HepG2 (cell line): ENCODE measurements around the gene COX7A2L. TPM values are rescaled to one million over a fixed set of nuclear protein-coding genes. Genes with fewer than 3 reads are reported as not detected.

Source experiments
- AHDC1 ChIP-seq: sonication (generic); formaldehyde crosslinking; IDR thresholded peaks from 2 replicates; pipeline ENCODE4 v1.5.1; 2020; ENCODE audit warnings: mild to moderate bottlenecking, missing genetic modification reagents, borderline replicate concordance
- EZH2 ChIP-seq: conservative IDR thresholded peaks from 2 replicates; pipeline ENCODE4 v1.6.1; 2012; ENCODE audit warnings: mild to moderate bottlenecking, low read depth, low read length, moderate library complexity
- FUBP1 ChIP-seq: sonication (generic); formaldehyde crosslinking; IDR thresholded peaks from 2 replicates; pipeline ENCODE4 v1.5.1; 2020; ENCODE audit warnings: missing genetic modification reagents, mild to moderate bottlenecking, borderline replicate concordance
- HDAC6 ChIP-seq: fragments of 200-600 bp; sonication (generic); IDR thresholded peaks from 2 replicates; pipeline ENCODE4 v1.7.0; 2017; ENCODE audit warnings: mild to moderate bottlenecking, antibody characterized with exemption, low read length, low read depth
- HNF4A ChIP-seq: sonication (generic); formaldehyde crosslinking; IDR thresholded peaks from 2 replicates; pipeline ENCODE4 v1.4.0; 2020; ENCODE audit warnings: missing genetic modification reagents
- KDM3A ChIP-seq: IDR thresholded peaks from 2 replicates; pipeline ENCODE4 v1.6.1; 2018; ENCODE audit warnings: low read depth, missing compliant biosample characterization
- PHF21A ChIP-seq: sonication (generic); formaldehyde crosslinking; IDR thresholded peaks from 2 replicates; pipeline ENCODE4 v1.5.0; 2020; ENCODE audit warnings: mild to moderate bottlenecking, missing genetic modification reagents
- RAD51 ChIP-seq: fragments of 450-650 bp; IDR thresholded peaks from 2 replicates; pipeline ENCODE4 v1.6.1; 2016; ENCODE audit warnings: borderline replicate concordance
- ZFP36 ChIP-seq: fragments of 150-350 bp; IDR thresholded peaks from 2 replicates; pipeline ENCODE4 v1.6.1; 2018; ENCODE audit warnings: borderline replicate concordance, low read length, low read depth; ENCODE audit not compliant: partially characterized antibody
- ZFYVE20 ChIP-seq: sonication (generic); formaldehyde crosslinking; IDR thresholded peaks from 2 replicates; pipeline ENCODE4 v1.8.0; 2023; ENCODE audit warnings: low read depth, mild to moderate bottlenecking, moderate library complexity, missing genetic modification reagents, borderline replicate concordance
- ZNF138 ChIP-seq: sonication (generic); formaldehyde crosslinking; IDR thresholded peaks from 2 replicates; pipeline ENCODE4 v1.5.0; 2020; ENCODE audit warnings: mild to moderate bottlenecking, low read depth, missing genetic modification reagents
- ZNF251 ChIP-seq: sonication (generic); formaldehyde crosslinking; IDR thresholded peaks from 2 replicates; pipeline ENCODE4 v1.9.0; 2021; ENCODE audit warnings: mild to moderate bottlenecking, missing genetic modification reagents
- ZNF367 ChIP-seq: sonication (generic); formaldehyde crosslinking; IDR thresholded peaks from 2 replicates; pipeline ENCODE4 v1.4.0; 2020; ENCODE audit warnings: missing genetic modification reagents, borderline replicate concordance
- polyA plus RNA-seq, 8 experiments: library from polyadenylated mRNA; depleted of rRNA in 3 of 8; stranded (reverse) in 7 of 8; unstranded in 1 of 8; fragments of >200 nt; fragmentation: Illumina TruSeq in 4 of 8; extraction: Trizol in 4 of 8; gene quantifications; 2 replicates each; pipeline versions ENCODE4 v1.2.1 to v1.2.3, GENCODE V29; 2011 to 2016; ENCODE audit warnings: low read depth in 4 of 8, missing spikeins in 1 of 8, mixed read lengths in 1 of 8; ENCODE audit not compliant: insufficient read depth in 1 of 8
- total RNA-seq, 5 experiments: library from RNA; depleted of rRNA; stranded (reverse); fragments of >200 nt; fragmentation: Illumina TruSeq; extraction: Trizol; gene quantifications; 2 replicates each; pipeline ENCODE4 v1.2.3, GENCODE V29; 2016; ENCODE audit warnings: low read depth in 1 of 5
- TF ChIP-seq, protein P1 (sequence below): sonication (generic); formaldehyde crosslinking; IDR thresholded peaks from 2 replicates; pipeline ENCODE4 v1.4.0; 2020; ENCODE audit warnings: mild to moderate bottlenecking, missing genetic modification reagents
- TF ChIP-seq, protein P2 (sequence below): sonication (generic); formaldehyde crosslinking; IDR thresholded peaks from 2 replicates; pipeline ENCODE4 v1.5.0; 2020; ENCODE audit warnings: missing genetic modification reagents
- TF ChIP-seq, protein P3 (sequence below): IDR thresholded peaks from 2 replicates; pipeline ENCODE4 v1.6.1; 2016; ENCODE audit warnings: low read depth
- TF ChIP-seq, protein P4 (sequence below): IDR thresholded peaks from 2 replicates; pipeline ENCODE4 v1.6.1; 2018; ENCODE audit warnings: missing genetic modification reagents, mild to moderate bottlenecking, missing compliant biosample characterization

The COX7A2L gene
- total and polyA plus RNA-seq, 2 of the 13 experiments (the other 11 are each of a cell fraction or from before 2014, with no cell fraction given) = 155 to 201 TPM

DNA sequence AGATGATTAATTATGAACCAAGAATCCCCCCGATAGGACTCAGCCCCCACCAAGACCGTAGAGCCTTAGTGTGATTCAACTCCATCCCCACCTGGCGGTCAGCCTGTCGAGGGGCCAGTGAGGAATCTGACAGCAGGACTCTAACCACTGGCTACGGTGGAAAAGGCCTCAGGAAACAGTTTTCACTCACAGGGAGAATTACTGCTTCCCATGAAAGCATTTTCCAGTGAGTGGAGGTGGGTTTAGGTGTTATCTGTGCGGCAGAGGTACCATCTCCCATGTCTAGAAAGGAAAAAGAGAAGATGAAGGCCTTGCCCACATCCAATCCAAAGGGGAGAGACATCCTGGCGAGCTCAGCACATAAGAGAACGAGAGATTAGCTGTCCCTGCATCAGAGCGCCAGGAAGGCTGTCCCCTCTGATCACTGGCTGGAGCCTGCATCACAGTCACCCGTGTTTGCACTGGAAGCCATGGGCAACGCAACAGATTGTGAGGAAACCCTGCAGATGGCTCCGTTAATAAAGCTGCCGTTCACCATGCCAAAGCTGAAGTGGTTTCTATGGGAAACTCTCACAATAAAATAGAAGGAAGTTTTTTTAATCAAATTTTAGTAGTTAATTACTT is 22.3 kb downstream of the COX7A2L start (continued):
- TF ChIP-seq, protein P1, sequence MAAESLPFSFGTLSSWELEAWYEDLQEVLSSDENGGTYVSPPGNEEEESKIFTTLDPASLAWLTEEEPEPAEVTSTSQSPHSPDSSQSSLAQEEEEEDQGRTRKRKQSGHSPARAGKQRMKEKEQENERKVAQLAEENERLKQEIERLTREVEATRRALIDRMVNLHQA (CRISPR knock-in tag) = no peak
- TF ChIP-seq FUBP1 (CRISPR knock-in tag) (0 out of 2 replicates have a peak, but pooled peaks have one; percentile 36), HDAC6 (no peak), ZNF367 (no peak), PHF21A (CRISPR knock-in tag) (no peak), HNF4A (CRISPR knock-in tag) (no peak), ZNF138 (CRISPR knock-in tag) (no peak), ZNF251 (CRISPR knock-in tag) (no peak), KDM3A (CRISPR knock-in tag) (no peak), ZFYVE20 (CRISPR knock-in tag) (no peak), EZH2 (no peak), ZFP36 (no peak), AHDC1 (CRISPR knock-in tag) (no peak), RAD51 (no peak)
- TF ChIP-seq, protein P2, sequence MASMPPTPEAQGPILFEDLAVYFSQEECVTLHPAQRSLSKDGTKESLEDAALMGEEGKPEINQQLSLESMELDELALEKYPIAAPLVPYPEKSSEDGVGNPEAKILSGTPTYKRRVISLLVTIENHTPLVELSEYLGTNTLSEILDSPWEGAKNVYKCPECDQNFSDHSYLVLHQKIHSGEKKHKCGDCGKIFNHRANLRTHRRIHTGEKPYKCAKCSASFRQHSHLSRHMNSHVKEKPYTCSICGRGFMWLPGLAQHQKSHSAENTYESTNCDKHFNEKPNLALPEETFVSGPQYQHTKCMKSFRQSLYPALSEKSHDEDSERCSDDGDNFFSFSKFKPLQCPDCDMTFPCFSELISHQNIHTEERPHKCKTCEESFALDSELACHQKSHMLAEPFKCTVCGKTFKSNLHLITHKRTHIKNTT = no peak
- TF ChIP-seq, protein P3, sequence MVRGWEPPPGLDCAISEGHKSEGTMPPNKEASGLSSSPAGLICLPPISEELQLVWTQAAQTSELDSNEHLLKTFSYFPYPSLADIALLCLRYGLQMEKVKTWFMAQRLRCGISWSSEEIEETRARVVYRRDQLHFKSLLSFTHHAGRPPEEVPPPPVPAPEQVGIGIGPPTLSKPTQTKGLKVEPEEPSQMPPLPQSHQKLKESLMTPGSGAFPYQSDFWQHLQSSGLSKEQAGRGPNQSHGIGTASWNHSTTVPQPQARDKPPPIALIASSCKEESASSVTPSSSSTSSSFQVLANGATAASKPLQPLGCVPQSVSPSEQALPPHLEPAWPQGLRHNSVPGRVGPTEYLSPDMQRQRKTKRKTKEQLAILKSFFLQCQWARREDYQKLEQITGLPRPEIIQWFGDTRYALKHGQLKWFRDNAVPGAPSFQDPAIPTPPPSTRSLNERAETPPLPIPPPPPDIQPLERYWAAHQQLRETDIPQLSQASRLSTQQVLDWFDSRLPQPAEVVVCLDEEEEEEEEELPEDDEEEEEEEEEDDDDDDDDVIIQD (CRISPR knock-in tag) = no peak
- TF ChIP-seq, protein P4, sequence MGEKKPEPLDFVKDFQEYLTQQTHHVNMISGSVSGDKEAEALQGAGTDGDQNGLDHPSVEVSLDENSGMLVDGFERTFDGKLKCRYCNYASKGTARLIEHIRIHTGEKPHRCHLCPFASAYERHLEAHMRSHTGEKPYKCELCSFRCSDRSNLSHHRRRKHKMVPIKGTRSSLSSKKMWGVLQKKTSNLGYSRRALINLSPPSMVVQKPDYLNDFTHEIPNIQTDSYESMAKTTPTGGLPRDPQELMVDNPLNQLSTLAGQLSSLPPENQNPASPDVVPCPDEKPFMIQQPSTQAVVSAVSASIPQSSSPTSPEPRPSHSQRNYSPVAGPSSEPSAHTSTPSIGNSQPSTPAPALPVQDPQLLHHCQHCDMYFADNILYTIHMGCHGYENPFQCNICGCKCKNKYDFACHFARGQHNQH (CRISPR knock-in tag) = no peak; the same call in 1 of the 2 replicates
